ENCODE measurements around the gene TP53BP1. TPM values are rescaled to one million over a fixed set of nuclear protein-coding genes. Genes with fewer than 3 reads are reported as not detected.

TP53BP1 gene
- polyA plus RNA-seq, 3 donors: 1.8 to 6.7 (median 3.1) TPM

DNA sequence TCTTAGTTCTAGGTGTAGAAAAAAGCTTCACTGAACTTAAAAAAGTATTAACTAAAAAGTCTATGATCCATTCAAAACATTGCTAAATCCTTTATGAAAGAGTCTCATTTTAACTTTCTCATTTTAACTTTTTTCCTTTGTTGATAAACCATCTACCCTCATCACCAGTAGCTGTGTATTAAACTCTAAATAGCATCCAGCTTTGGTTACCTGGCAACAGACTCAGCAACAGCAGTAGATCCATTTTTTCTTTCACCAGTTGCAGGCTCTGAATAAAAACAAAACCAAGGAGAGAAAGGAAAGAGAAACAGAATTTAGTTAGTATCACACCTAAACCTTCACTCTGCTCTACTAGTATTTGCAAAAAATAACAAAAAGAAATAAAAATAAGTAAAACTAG lies 51.6 kb downstream of the TP53BP1 start:
- H3K36me3 ChIP-seq (replicated peaks in 1 of 2; ENCODE audit: control insufficient read depth in 1 of 2, insufficient read depth in 2 of 2, low read length in 2 of 2): peaks cover 5 to 10% of the 10 kb centered on the region in 2 donors
- TF ChIP-seq, protein P1, sequence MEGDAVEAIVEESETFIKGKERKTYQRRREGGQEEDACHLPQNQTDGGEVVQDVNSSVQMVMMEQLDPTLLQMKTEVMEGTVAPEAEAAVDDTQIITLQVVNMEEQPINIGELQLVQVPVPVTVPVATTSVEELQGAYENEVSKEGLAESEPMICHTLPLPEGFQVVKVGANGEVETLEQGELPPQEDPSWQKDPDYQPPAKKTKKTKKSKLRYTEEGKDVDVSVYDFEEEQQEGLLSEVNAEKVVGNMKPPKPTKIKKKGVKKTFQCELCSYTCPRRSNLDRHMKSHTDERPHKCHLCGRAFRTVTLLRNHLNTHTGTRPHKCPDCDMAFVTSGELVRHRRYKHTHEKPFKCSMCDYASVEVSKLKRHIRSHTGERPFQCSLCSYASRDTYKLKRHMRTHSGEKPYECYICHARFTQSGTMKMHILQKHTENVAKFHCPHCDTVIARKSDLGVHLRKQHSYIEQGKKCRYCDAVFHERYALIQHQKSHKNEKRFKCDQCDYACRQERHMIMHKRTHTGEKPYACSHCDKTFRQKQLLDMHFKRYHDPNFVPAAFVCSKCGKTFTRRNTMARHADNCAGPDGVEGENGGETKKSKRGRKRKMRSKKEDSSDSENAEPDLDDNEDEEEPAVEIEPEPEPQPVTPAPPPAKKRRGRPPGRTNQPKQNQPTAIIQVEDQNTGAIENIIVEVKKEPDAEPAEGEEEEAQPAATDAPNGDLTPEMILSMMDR (IDR thresholded peaks at IDR 0.05): no peak
- no peaks in the 10 kb centered on the region for H3K79me2 ChIP-seq (ENCODE audit: insufficient read depth, low read length)
- H3K27me3 Mint-ChIP-seq (ENCODE audit: low read depth in 3 of 3): no peaks in the 10 kb centered on the region
- H3K9ac ChIP-seq (ENCODE audit: insufficient read depth, low read length, poor library complexity, severe bottlenecking): no peak overlapping the region
- peak overlapping the region; percentile 53 for H3K4me2 ChIP-seq (replicated peaks; ENCODE audit: extremely low read depth, low read length, poor library complexity, severe bottlenecking)
- H3K27ac ChIP-seq (ENCODE audit: low read depth in 1 of 2, low read length in 2 of 2): peak overlapping the region in 1 of 2 donors; percentile 64
- no peaks in the 10 kb centered on the region for H3K9me3 Mint-ChIP-seq
- no peaks in the 10 kb centered on the region for H3K9me3 ChIP-seq (replicated peaks in 1 of 2; ENCODE audit: control insufficient read depth in 1 of 2, insufficient read depth in 1 of 2, low read length in 2 of 2)
- peak overlapping the region in 1 of 3 experiments; percentile 34 for H3K4me3 ChIP-seq (replicated peaks in 1 of 3; ENCODE audit: low read depth in 2 of 3, low read length in 3 of 3)
- peak overlapping the region in 6 of 7 donors; percentile 68 to 92 (median 86) for H3K27ac Mint-ChIP-seq
- peaks cover 2 to 14% of the 10 kb centered on the region in 2 donors for H3K36me3 Mint-ChIP-seq
- DNase-seq: no peak
- no peaks in the 10 kb centered on the region for H4K20me1 ChIP-seq (ENCODE audit: insufficient read depth, low read length)
- peaks cover 6% of the 10 kb centered on the region for H3K4me1 Mint-ChIP-seq
- intact Hi-C loops (cut with micrococcal nuclease): loop anchor here (10.0 kb wide), 2 partner anchors 73 to 623 kb away; partner anchors contain the start of gene MAP1A (in 1 of the 2)
- peaks cover 10 to 11% of the 10 kb centered on the region in 2 donors for H3K4me1 ChIP-seq (ENCODE audit: control insufficient read depth in 1 of 2, insufficient read depth in 2 of 2, low read length in 2 of 2)
- peak overlapping the region in 1 of 2 donors; percentile 66 for H3K4me3 Mint-ChIP-seq
- no peak overlapping the region for H2AFZ ChIP-seq (ENCODE audit: insufficient read depth, low read depth, low read length, poor library complexity, severe bottlenecking)
- no peaks in the 10 kb centered on the region for H3K27me3 ChIP-seq (ENCODE audit: control insufficient read depth in 2 of 2, insufficient read depth in 2 of 2, low read length in 2 of 2)

DNA sequence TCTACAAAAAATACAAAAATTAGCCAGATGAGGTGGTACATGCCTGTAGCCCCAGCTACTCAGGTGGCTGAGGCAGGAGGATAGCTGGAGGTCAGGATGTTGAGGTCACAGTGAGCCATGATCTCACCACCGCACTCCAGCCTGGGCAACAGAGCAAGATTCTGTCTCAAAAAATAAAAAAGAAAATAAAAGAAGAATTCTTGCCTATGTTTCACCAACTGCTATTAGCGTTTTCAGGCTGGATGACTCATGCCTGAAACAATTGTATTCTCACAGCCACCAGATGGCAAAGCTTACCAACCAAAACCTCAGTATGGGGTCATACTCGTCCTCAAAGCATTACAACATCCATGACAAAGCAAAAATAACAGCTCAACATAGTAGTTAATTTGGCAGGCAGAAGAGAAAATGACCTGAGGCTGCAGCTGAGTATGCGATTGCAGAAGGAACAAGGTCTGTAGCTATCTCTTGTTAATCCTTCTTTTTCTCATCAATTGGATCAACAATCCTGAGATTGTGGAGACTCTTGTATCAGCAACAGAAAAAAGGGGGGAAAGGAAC lies 52.2 kb downstream of the TP53BP1 start:
- Histone ChIP-seq H3K9ac (ENCODE audit: insufficient read depth, low read length, poor library complexity, severe bottlenecking) (no peak overlapping the region), H3K36me3 (replicated peaks in 1 of 2; ENCODE audit: control insufficient read depth in 1 of 2, insufficient read depth in 2 of 2, low read length in 2 of 2) (peaks cover 5 to 9% of the 10 kb centered on the region in 2 donors), H3K4me2 (replicated peaks; ENCODE audit: extremely low read depth, low read length, poor library complexity, severe bottlenecking) (peak overlapping the region; percentile 53), H3K79me2 (ENCODE audit: insufficient read depth, low read length) (no peaks in the 10 kb centered on the region), H3K9me3 (replicated peaks in 1 of 2; ENCODE audit: control insufficient read depth in 1 of 2, insufficient read depth in 1 of 2, low read length in 2 of 2) (no peaks in the 10 kb centered on the region), H2AFZ (ENCODE audit: insufficient read depth, low read depth, low read length, poor library complexity, severe bottlenecking) (no peak overlapping the region), H3K27me3 (ENCODE audit: control insufficient read depth in 2 of 2, insufficient read depth in 2 of 2, low read length in 2 of 2) (no peaks in the 10 kb centered on the region), H3K4me1 (ENCODE audit: control insufficient read depth in 1 of 2, insufficient read depth in 2 of 2, low read length in 2 of 2) (peaks cover 10 to 11% of the 10 kb centered on the region in 2 donors), H3K4me3 (replicated peaks in 1 of 3; ENCODE audit: low read depth in 2 of 3, low read length in 3 of 3) (peak overlapping the region in 1 of 3 experiments; percentile 34), H3K27ac (ENCODE audit: low read depth in 1 of 2, low read length in 2 of 2) (peak overlapping the region; percentile 37 to 64), H4K20me1 (ENCODE audit: insufficient read depth, low read length) (no peaks in the 10 kb centered on the region)
- Mint-ChIP-seq H3K27me3 (ENCODE audit: low read depth in 3 of 3) (no peaks in the 10 kb centered on the region), H3K36me3 (peaks cover 3 to 13% of the 10 kb centered on the region in 2 donors), H3K4me3 (peak overlapping the region in 1 of 2 donors; percentile 66), H3K27ac (peak overlapping the region; percentile 68 to 92 (median 84)), H3K9me3 (no peaks in the 10 kb centered on the region), H3K4me1 (peaks cover 6% of the 10 kb centered on the region)
- intact Hi-C loops (cut with micrococcal nuclease): loop anchor here (10.0 kb wide), 2 partner anchors 74 to 624 kb away; partner anchors contain the start of gene MAP1A (in 1 of the 2)
- TF ChIP-seq, protein P1 (IDR thresholded peaks at IDR 0.05): peak; percentile 74
- no CpG with 5 or more reads among the region's 4 CpGs for WGBS (ENCODE audit: insufficient coverage)
- DNase-seq: peak; percentile 83 to 92 (median 92)
